Posterior vena cava (tissue), 2 donors: ENCODE measurements around the gene RPTOR. TPM values are rescaled to one million over a fixed set of nuclear protein-coding genes. Genes with fewer than 3 reads are reported as not detected.

Experiments used
- DNase-seq: peaks from one replicate; pipeline ENCODE4 v3.0.0-alpha.2; 2020; ENCODE audit warnings: low spot score
- intact Hi-C, 2 donors: fragments of 100-400 bp; cut with DNase I; formaldehyde crosslinking; loops; one replicate each; pipeline versions ENCODE4 v1.14.1 to v1.14.2; 2022 to 2023
- total RNA-seq, 2 donors: library from RNA; stranded (reverse); fragmentation: NEBNext Ultra II Directional; extraction: Animal tissue kit (Norgen Biotek cat#: 25700); gene quantifications; one replicate each; pipeline ENCODE4 v1.2.1, GENCODE V29; 2021
- donor health status: DM: yes; HTN: yes; CAD: no.
- donor health status: DM: yes; HTN: yes; CAD: no.

The RPTOR gene
- total RNA-seq, 2 donors from 2014 or later = 30.1 to 44.1 TPM

- intact Hi-C loops = no loop called here
- DNase-seq = peak; percentile 74
Measured at GRCh38 chr17:80835816-80836657, 291.4 kb downstream of the RPTOR start.

GRCh38 chr17:80836658-80836965, 292.0 kb downstream of the RPTOR start:
- DNase-seq = no peak
- intact Hi-C loops = no loop called here

- intact Hi-C loops = no loop called here
- no peak for DNase-seq
Measured at GRCh38 chr17:80836971-80837481, 292.4 kb downstream of the RPTOR start.

- no peak for DNase-seq
Measured at GRCh38 chr17:80837711-80838110, 293.1 kb downstream of the RPTOR start.

GRCh38 chr17:80838311-80839025, 293.8 kb downstream of the RPTOR start:
- no peak for DNase-seq
- intact Hi-C loops = no loop called here

More at GRCh38 chr17:80837711-80838110, 293.1 kb downstream of the RPTOR start:
- intact Hi-C loops = no loop called here

- intact Hi-C loops = no loop called here
- no peak for DNase-seq
Measured at GRCh38 chr17:80839026-80839345, 294.3 kb downstream of the RPTOR start.

- DNase-seq = no peak
- intact Hi-C loops = no loop called here
Measured at GRCh38 chr17:80839511-80839941, 294.9 kb downstream of the RPTOR start.

GRCh38 chr17:80839970-80840369, 295.3 kb downstream of the RPTOR start:
- no peak for DNase-seq
- intact Hi-C loops = no loop called here

- intact Hi-C loops = no loop called here
- DNase-seq = no peak
Measured at GRCh38 chr17:80842456-80843013, 297.9 kb downstream of the RPTOR start.

- DNase-seq = no peak
- intact Hi-C loops = no loop called here
Measured at GRCh38 chr17:80843741-80844156, 299.1 kb downstream of the RPTOR start.

GRCh38 chr17:80844418-80844990, 299.9 kb downstream of the RPTOR start:
- intact Hi-C loops = no loop called here
- DNase-seq = no peak

- intact Hi-C loops = no loop called here
- DNase-seq = no peak
Measured at GRCh38 chr17:80845069-80845862, 300.6 kb downstream of the RPTOR start.

- intact Hi-C loops = no loop called here
- DNase-seq = no peak
Measured at GRCh38 chr17:80845863-80846671, 301.4 kb downstream of the RPTOR start.

- intact Hi-C loops = no loop called here
- DNase-seq = no peak
Measured at GRCh38 chr17:80846932-80847331, 302.3 kb downstream of the RPTOR start.

- DNase-seq = no peak
- intact Hi-C loops = no loop called here
Measured at GRCh38 chr17:80847496-80848230, 303.0 kb downstream of the RPTOR start.

GRCh38 chr17:80848449-80849102, 303.9 kb downstream of the RPTOR start:
- no peak for DNase-seq
- intact Hi-C loops = no loop called here

GRCh38 chr17:80849119-80849518, 304.5 kb downstream of the RPTOR start:
- no peak for DNase-seq
- intact Hi-C loops = no loop called here
